Measurements from ENCODE around the gene CCDC66.

Gene CCDC66

GRCh38 chr3:56621681-56622080, 64.7 kb downstream of the CCDC66 start:
- DNase-seq (ENCODE audit: low spot score) = no peak

GRCh38 chr3:56622381-56622780, 65.4 kb downstream of the CCDC66 start:
- DNase-seq (ENCODE audit: low spot score) = no peak

- DNase-seq (ENCODE audit: low spot score) = no peak
Observed at GRCh38 chr3:56624725-56625124, 67.8 kb downstream of the CCDC66 start.

- DNase-seq (ENCODE audit: low spot score) = no peak
Observed at GRCh38 chr3:56629047-56629446, 72.1 kb downstream of the CCDC66 start.

GRCh38 chr3:56629451-56629850, 72.5 kb downstream of the CCDC66 start:
- no peak for DNase-seq (ENCODE audit: low spot score)

GRCh38 chr3:56630966-56631365, 74.0 kb downstream of the CCDC66 start:
- no peak for DNase-seq (ENCODE audit: low spot score)

GRCh38 chr3:56633181-56633580, 76.2 kb downstream of the CCDC66 start:
- no peak for DNase-seq (ENCODE audit: low spot score)

GRCh38 chr3:56633602-56634535, 76.9 kb downstream of the CCDC66 start:
- no peak for DNase-seq (ENCODE audit: low spot score)

- DNase-seq (ENCODE audit: low spot score) = no peak
Observed at GRCh38 chr3:56645407-56645806, 88.4 kb downstream of the CCDC66 start.

- DNase-seq (ENCODE audit: low spot score) = no peak
Observed at GRCh38 chr3:56654460-56654859, 97.5 kb downstream of the CCDC66 start.

GRCh38 chr3:56655709-56656108, 98.7 kb downstream of the CCDC66 start:
- no peak for DNase-seq (ENCODE audit: low spot score)

GRCh38 chr3:56664823-56665222, 107.8 kb downstream of the CCDC66 start:
- DNase-seq (ENCODE audit: low spot score) = no peak

- no peak for DNase-seq (ENCODE audit: low spot score)
Observed at GRCh38 chr3:56667973-56668579, 111.1 kb downstream of the CCDC66 start.

Data from LoVo (cell line).